ENCODE data around the gene MICAL1.

MICAL1 gene

GRCh38 chr6:109455437-109456110 lies at the start of gene MICAL1:
MICAL1 (minus strand) TSS chr6:109455772; CDS start chr6:109454196, 1,576 bp downstream.
- H3K4me3 ChIP-seq (ENCODE audit: control insufficient read depth, low read depth, low read length): peak within 1 kb of the TSS; percentile 90
- no peak for DNase-seq (ENCODE audit: low read depth)
- peak; percentile 19 for TF ChIP-seq CTCF (conservative IDR thresholded peaks at IDR 0.05; ENCODE audit: control insufficient read depth, insufficient read depth, low read depth, low read length)

DNA sequence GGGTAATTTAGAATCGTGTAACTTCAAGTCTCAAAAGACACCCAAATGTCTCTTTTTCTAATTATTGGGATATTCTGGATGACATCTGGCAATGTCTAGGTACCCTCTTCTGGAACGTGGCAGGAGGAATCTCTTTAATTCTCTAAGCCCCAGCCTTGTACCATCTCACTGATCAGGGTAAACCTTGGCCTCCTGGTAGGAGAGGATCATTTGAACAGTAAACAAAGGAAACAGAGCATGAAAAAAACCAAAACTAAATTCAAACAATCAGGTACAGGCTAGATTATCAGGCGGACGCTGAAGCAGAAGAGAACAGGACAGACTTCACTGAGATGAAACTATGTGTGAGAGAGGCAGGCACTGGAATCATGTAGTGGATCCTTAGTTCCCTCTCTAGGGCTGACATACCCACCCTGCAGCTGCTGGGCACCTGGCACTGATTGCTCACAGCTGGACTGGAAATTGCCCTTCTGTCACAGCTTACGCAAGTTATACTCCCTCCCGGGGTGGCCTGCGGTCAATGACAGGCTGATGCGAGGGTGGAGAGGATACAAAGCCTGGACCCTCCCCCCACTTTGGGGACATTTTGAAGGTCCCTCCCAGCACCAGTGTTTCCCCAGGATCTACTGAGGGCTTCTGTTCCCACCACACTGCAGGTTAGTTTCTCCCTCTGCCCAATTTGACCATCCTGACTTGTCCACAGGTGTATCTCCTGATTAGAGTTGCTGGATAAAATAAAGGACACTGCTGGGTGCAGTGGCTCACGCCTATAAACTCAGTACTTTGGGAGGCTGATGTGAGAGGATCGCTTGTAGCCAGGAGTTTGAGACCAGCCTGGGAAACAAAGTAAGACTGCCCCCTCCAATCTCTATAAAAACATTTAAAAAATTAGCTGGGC lies 48.0 kb upstream of the MICAL1 start:
- DNase-seq (ENCODE audit: low read depth): no peak
- TF ChIP-seq CTCF (conservative IDR thresholded peaks at IDR 0.05; ENCODE audit: control insufficient read depth, insufficient read depth, low read depth, low read length): no peak
- H3K4me3 ChIP-seq (ENCODE audit: control insufficient read depth, low read depth, low read length): no peak overlapping the region

GRCh38 chr6:109498936-109499335 lies 43.4 kb upstream of the MICAL1 start:
- no peak for TF ChIP-seq CTCF (conservative IDR thresholded peaks at IDR 0.05; ENCODE audit: control insufficient read depth, insufficient read depth, low read depth, low read length)
- H3K4me3 ChIP-seq (ENCODE audit: control insufficient read depth, low read depth, low read length): no peak overlapping the region
- no peak for DNase-seq (ENCODE audit: low read depth)

- DNase-seq (ENCODE audit: low read depth): no peak
- no peak overlapping the region for H3K4me3 ChIP-seq (ENCODE audit: control insufficient read depth, low read depth, low read length)
- no peak for TF ChIP-seq CTCF (conservative IDR thresholded peaks at IDR 0.05; ENCODE audit: control insufficient read depth, insufficient read depth, low read depth, low read length)
Observed at GRCh38 chr6:109498052-109498451, 42.5 kb upstream of the MICAL1 start.

DNA sequence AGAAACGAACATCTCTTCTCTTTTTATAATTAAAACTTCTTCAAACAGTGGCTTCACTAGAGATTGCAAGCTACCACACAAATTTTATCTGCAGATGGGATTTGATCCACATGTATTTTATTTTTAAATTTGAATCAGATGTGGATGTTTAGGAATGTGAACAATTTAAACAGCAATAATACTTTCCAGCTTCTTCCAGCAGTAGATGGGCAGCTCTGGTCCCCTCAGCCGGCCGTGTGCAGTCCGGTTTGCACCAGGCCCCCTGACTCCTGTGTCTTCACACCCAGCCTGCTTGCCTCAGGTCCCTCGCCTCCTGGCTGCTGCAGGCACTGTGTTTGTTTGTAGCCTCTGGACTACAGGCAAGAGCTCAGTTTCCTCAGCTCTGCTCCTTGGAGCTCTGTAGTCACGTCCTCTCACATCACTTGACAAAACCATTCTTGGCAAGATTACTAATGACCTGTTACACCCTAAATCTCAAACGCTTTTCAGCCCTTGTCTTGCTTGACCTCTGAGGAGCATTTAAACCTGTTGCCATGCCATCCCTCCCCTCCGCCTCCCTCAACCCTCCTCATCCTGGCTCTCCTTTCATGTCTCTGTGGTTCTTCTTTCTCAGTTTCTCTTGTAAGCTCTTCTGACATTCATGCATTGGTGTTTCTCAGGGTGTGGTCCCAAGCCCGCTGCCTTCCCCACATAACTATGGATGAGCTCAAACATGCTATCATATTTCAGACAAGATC lies 40.6 kb upstream of the MICAL1 start:
- DNase-seq (ENCODE audit: low read depth): no peak
- TF ChIP-seq CTCF (conservative IDR thresholded peaks at IDR 0.05; ENCODE audit: control insufficient read depth, insufficient read depth, low read depth, low read length): no peak
- H3K4me3 ChIP-seq (ENCODE audit: control insufficient read depth, low read depth, low read length): no peak overlapping the region

DNA sequence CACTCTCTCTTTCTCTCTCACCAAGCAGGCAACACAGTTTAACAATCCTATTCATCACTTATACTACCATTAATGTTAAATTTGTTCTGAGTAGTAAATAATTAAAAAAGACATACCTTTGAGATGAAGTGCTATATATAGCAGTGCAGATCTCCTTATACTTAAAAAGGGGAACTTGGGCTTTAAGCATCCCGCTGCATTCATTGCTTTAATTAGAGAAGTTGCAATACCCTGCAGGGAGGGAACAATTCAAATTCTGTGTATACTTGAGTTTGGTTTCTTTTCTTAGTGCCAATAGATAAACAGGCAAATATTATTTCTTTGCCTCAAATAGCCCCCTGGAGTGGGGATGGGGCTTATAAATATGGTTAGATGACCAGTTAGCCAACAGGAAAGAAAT lies 38.3 kb upstream of the MICAL1 start:
- no peak overlapping the region for H3K4me3 ChIP-seq (ENCODE audit: control insufficient read depth, low read depth, low read length)
- no peak for DNase-seq (ENCODE audit: low read depth)
- TF ChIP-seq CTCF (conservative IDR thresholded peaks at IDR 0.05; ENCODE audit: control insufficient read depth, insufficient read depth, low read depth, low read length): no peak

Measured in fibroblast of mammary gland (primary cell).